Measurements from ENCODE around the gene KCNT1. TPM values are rescaled to one million over a fixed set of nuclear protein-coding genes. Genes with fewer than 3 reads are reported as not detected.

KCNT1 gene
- total RNA-seq, 1 experiment from 2014 or later = 0.68 TPM

DNA sequence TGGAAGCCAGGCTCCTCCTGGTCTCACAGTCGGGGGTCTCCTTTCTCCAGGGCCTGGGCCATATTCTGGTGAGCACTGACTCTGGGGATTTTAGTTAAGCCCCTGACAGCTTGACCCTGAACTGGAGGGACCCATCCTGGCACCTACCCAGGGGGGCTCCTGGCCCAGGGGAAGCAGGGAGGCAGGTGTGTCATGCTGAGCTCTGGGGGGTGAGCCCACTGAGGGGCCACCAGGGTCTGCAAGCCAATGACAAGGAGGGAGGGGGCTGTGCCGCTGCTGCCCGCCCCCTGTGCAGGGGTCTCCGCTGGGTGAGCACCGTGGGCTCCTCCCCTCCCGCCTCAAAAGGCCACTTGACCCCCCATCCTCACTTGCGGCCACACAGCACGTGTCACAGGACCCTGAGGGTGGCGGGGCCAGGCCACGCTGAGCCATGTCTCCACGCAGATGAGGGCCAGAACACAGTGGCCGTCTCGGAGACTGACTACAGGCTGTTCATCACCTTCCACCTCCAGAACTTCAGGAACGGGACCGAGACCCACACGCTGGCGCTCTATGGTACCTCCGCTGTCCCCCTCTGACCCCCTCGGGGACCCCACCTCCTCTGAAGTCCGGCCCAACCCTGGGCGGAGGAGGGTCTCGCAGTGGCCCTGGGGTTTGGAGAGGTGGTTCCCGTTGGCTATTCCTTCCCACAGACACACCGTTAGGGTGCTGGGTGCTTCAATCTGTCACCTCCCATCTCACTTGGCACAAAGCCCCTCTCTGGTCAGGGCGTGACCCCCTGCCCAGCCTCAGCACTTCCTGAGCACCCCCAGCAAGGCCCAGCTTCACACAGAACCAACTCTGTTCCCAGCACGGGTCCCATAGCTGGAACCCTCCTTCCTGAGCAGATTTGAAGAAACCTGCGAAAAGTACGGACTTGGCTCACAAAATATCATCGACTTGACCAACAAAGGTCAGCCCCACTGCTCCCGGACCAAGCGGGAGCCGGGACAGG, 36.9 kb upstream of the KCNT1 start:
- no peak overlapping the region for H3K23ac ChIP-seq (ENCODE audit: insufficient read length, low read depth, low read length)

More for the DNA sequence above, 36.9 kb upstream of the KCNT1 start:
- Histone ChIP-seq H3K9me3 (ENCODE audit: control insufficient read depth, low read depth, low read length) (peaks cover 9% of the 10 kb centered on the region), H4K8ac (replicated peaks; ENCODE audit: insufficient read length, low read depth, low read length) (no peak overlapping the region), H2BK20ac (ENCODE audit: low read depth, low read length, poor library complexity, severe bottlenecking) (no peak overlapping the region), H3K23me2 (ENCODE audit: insufficient read length, low read depth, low read length, poor library complexity, severe bottlenecking) (no peaks in the 10 kb centered on the region), H2BK15ac (ENCODE audit: low read depth, low read length) (no peak overlapping the region), H4K20me1 (ENCODE audit: control insufficient read depth, insufficient read depth, insufficient read length) (peaks cover 2% of the 10 kb centered on the region), H3K79me1 (ENCODE audit: insufficient read depth, low read depth, low read length, poor library complexity, severe bottlenecking) (no peaks in the 10 kb centered on the region), H3K4me2 (ENCODE audit: insufficient read depth, insufficient read length, low read length) (no peak overlapping the region), H3K4me1 (ENCODE audit: insufficient read depth, low read length) (no peaks in the 10 kb centered on the region), H3K14ac (ENCODE audit: insufficient read depth, low read length) (no peak overlapping the region; the same call in 1 of the 2 replicates), H2BK5ac (ENCODE audit: insufficient read length, low read length) (no peak overlapping the region), H3K27ac (ENCODE audit: insufficient read length, low read depth, low read length) (no peak overlapping the region), H2BK12ac (ENCODE audit: insufficient read length, low read depth, low read length) (no peak overlapping the region), H4K91ac (ENCODE audit: insufficient read length, low read depth, low read length) (no peak overlapping the region), H3K4ac (ENCODE audit: low read depth, low read length) (no peak overlapping the region), H3K79me2 (ENCODE audit: insufficient read depth, low read length) (no peaks in the 10 kb centered on the region), H2AFZ (ENCODE audit: low read length) (no peak overlapping the region), H3K9ac (ENCODE audit: extremely low read depth, insufficient read length, low read length) (no peak overlapping the region), H4K5ac (ENCODE audit: insufficient read length, low read depth, low read length) (no peak overlapping the region), H2BK120ac (ENCODE audit: low read depth, low read length, poor library complexity, severe bottlenecking) (no peak overlapping the region), H3K18ac (ENCODE audit: insufficient read length, low read depth, low read length) (no peak overlapping the region), H3K56ac (ENCODE audit: insufficient read length, low read depth, low read length) (no peak overlapping the region), H2AK5ac (ENCODE audit: insufficient read length, low read length) (no peak overlapping the region), H3T11ph (ENCODE audit: low read length) (no peak overlapping the region), H3K27me3 (ENCODE audit: insufficient read depth, low read length) (no peaks in the 10 kb centered on the region)
- peaks cover 11 to 14% of the 10 kb centered on the region in 2 experiments for H3K9me3 Mint-ChIP-seq
- DNase-seq = no peak
- no CpG with 5 or more reads among the region's 32 CpGs for WGBS (ENCODE audit: extremely low coverage, insufficient read length, low lambda C conversion rate)
- H3K27me3 Mint-ChIP-seq (ENCODE audit: low read depth) = peaks cover 2% of the 10 kb centered on the region
- TF ChIP-seq, protein P1, sequence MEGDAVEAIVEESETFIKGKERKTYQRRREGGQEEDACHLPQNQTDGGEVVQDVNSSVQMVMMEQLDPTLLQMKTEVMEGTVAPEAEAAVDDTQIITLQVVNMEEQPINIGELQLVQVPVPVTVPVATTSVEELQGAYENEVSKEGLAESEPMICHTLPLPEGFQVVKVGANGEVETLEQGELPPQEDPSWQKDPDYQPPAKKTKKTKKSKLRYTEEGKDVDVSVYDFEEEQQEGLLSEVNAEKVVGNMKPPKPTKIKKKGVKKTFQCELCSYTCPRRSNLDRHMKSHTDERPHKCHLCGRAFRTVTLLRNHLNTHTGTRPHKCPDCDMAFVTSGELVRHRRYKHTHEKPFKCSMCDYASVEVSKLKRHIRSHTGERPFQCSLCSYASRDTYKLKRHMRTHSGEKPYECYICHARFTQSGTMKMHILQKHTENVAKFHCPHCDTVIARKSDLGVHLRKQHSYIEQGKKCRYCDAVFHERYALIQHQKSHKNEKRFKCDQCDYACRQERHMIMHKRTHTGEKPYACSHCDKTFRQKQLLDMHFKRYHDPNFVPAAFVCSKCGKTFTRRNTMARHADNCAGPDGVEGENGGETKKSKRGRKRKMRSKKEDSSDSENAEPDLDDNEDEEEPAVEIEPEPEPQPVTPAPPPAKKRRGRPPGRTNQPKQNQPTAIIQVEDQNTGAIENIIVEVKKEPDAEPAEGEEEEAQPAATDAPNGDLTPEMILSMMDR (conservative IDR thresholded peaks at IDR 0.05) = no peak
- H3K4me1 Mint-ChIP-seq = peaks cover 9 to 14% of the 10 kb centered on the region in 2 experiments
- no peak overlapping the region; a peak in 1 of 5 replicates for H3K4me3 Mint-ChIP-seq
- no peak overlapping the region for H3K27ac Mint-ChIP-seq
- H3K36me3 Mint-ChIP-seq (ENCODE audit: insufficient read depth in 1 of 3, low read depth in 3 of 3) = peaks cover 7 to 15% (median 8%) of the 10 kb centered on the region in 3 experiments
